GM06990 (cell line): ENCODE measurements around the gene NEUROG2.

Source experiments
- DNase-seq: peaks from one replicate; pipeline ENCODE4 v3.0.0-alpha.2; 2011; ENCODE audit not compliant: insufficient read length; ENCODE audit errors: extremely low read depth
- H3K27me3 ChIP-seq: replicated peaks from 2 replicates; pipeline ENCODE4 v1.6.0; 2011; ENCODE audit warnings: low read length; ENCODE audit not compliant: control insufficient read depth, insufficient read depth
- H3K36me3 ChIP-seq: 2 replicates; pipeline ENCODE4 v1.5.1; 2011; ENCODE audit warnings: low read length; ENCODE audit not compliant: control insufficient read depth, insufficient read depth
- H3K4me3 ChIP-seq: replicated peaks from 2 replicates; pipeline ENCODE4 v1.5.1; 2011; ENCODE audit warnings: low read depth, mild to moderate bottlenecking, control low read depth, low read length
- CTCF ChIP-seq: IDR thresholded peaks from 2 replicates; pipeline ENCODE4 v1.5.1; 2011; ENCODE audit warnings: low read length, control low read depth, mild to moderate bottlenecking, inconsistent platforms; ENCODE audit not compliant: insufficient read depth, poor library complexity, severe bottlenecking

The NEUROG2 gene

DNA sequence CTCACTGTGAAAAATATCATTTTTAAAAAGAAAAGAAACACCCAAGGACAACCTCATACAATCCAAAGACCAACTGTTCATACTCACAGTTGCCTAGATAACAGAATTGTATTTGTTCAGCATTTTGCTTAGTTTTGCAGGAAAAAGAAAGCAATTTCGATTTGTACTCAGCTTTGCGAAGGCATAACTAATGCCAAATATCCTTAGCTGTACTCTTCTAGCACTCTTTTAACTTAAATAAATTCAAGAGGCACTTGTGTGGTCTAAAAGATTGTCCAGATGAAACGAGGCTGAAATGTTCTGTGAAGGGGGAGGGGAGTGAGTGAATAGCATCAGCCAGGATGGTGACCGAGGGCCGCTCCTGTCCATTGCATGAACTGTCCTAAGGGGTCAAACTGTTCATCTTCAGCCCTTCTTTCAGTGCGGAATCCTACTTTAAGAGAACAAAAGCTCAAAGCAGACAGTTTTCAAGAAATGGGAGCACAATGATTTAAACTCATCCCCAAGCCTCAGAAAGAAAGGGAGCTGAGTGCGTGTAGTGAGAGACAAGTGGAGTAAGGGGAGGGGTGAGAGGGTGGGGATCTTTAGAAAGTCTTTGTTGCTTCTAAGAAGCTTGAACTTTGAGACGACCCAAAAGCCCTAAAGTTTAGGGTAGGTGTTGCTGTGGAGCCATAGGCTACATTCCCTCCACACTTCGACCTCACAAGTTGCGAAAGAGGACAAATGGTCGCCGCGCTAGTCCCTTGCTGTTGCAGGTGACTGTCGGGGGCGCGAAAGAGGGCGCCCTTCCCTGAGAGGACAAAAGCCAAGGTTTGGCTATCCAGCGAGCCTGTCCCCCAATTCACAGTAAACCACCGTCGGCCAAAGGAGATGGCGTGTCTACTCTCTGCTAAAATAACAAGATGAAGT, 4.0 kb upstream of the NEUROG2 start:
- TF ChIP-seq CTCF, result peak; percentile 55
- Histone ChIP-seq H3K27me3 (no peaks in the 10 kb centered on the region), H3K4me3 (peak overlapping the region; percentile 56), H3K36me3 (no peaks in the 10 kb centered on the region)
- no peak for DNase-seq

GRCh38 chr4:112518675-112519074, 2.7 kb upstream of the NEUROG2 start:
- no peak for TF ChIP-seq CTCF
- no peaks in the 10 kb centered on the region for H3K27me3 ChIP-seq
- no peaks in the 10 kb centered on the region for H3K36me3 ChIP-seq
- H3K4me3 ChIP-seq, result no peak overlapping the region
- DNase-seq, result no peak

- TF ChIP-seq CTCF, result no peak
- no peaks in the 10 kb centered on the region for H3K27me3 ChIP-seq
- DNase-seq, result no peak
- H3K36me3 ChIP-seq, result no peaks in the 10 kb centered on the region
- H3K4me3 ChIP-seq, result peak overlapping the region; percentile 79
Measured at GRCh38 chr4:112517911-112518310, 1.9 kb upstream of the NEUROG2 start.

- Histone ChIP-seq H3K36me3 (no peaks in the 10 kb centered on the region), H3K27me3 (no peaks in the 10 kb centered on the region), H3K4me3 (peak overlapping the region; percentile 79)
- peak; percentile 47 for TF ChIP-seq CTCF
- DNase-seq, result peak; percentile 73
Measured at GRCh38 chr4:112517067-112517634, 1.2 kb upstream of the NEUROG2 start.

GRCh38 chr4:112516471-112517066, 589 bp upstream of the NEUROG2 start:
- no peaks in the 10 kb centered on the region for H3K27me3 ChIP-seq
- no peak for TF ChIP-seq CTCF
- H3K4me3 ChIP-seq, result peak overlapping the region; percentile 79
- no peaks in the 10 kb centered on the region for H3K36me3 ChIP-seq
- peak; percentile 70 for DNase-seq
